T-helper 2 cell treated with Interferon-gamma antibody and Interleukin-4, amounts not matched to agents 100 ng/mL and 5 ng/mL, for 36 hours (primary cell): ENCODE results near the gene RALGDS. TPM values are rescaled to one million over a fixed set of nuclear protein-coding genes. Genes with fewer than 3 reads are reported as not detected.

Source experiments
- intact Hi-C: fragments of 100-400 bp; cut with micrococcal nuclease; formaldehyde crosslinking; loops from one replicate; pipeline ENCODE4 v1.15.1; 2023
- total RNA-seq: library from RNA; stranded (reverse); gene quantifications from 2 replicates; pipeline ENCODE4 v1.2.3, GENCODE V29; 2022

The RALGDS gene
- total RNA-seq, 1 donor from 2014 or later: 65.7 TPM

DNA sequence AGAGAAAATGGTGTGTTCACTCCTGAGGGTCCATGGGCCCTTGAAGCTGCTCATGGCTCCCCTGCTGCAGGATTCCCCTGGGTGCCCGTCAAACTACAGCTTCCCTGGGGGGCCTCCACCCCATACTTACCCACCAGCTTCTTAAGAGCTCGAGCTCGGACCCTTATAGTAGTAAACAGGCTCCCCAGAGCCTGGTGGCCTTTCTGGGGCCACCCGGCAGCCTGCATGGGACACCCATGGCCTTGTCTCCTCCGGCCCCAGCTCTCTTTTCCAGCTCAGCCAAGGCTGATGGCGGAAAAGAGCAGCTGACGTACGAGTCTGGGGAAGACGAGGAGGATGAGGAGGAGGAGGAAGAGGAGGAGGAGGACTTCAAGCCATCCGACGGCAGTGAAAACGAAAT lies 63.5 kb downstream of the RALGDS start:
- intact Hi-C loops: loop anchor here (5.0 kb wide), 1 partner anchor 75 kb away; no protein-coding TSS in a partner anchor

DNA sequence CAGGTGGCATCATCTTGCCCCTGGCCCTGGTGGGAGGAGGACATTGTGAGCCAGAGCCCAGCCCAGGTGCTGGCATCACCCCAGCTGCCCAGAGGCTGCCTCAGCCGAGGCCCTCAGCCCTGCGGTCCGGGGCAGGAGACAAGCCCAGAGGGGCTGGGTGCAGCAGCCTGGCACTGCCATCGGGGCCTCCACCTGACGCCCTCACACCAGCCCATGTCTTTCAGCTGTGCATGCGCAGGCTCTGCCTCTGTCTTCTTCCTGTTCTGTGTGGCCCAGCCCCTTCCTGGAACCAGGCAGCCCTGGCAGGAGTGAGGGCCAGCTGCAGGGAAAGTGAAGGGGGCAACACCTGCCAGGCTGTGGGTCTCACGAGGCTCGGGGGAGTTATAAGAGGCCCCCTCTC lies 64.0 kb downstream of the RALGDS start:
- intact Hi-C loops: loop anchor here (5.0 kb wide), 1 partner anchor 75 kb away; no protein-coding TSS in a partner anchor

DNA sequence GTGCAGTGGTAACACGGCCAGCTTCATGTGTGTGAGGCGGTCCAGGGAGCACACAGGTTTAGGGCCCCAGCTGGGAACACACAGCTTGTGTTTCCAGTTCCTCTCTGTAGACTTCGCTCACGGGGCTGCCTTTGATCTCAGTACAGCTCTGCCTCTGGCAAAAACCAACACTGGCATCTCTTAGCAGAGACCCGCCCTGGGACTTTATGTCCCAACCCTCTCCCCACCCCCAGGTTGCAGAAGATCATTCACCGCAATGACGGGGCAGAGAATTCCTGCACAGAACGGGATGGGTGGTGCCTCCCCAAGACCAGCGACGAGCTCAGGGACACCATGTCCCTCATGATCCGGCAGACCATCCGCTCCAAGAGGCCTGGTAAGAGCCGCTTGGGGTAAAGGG lies 64.5 kb downstream of the RALGDS start:
- intact Hi-C loops: loop anchor here (5.0 kb wide), 1 partner anchor 76 kb away; no protein-coding TSS in a partner anchor

- intact Hi-C loops: loop anchor here (5.0 kb wide), 1 partner anchor 76 kb away; no protein-coding TSS in a partner anchor
Measured at GRCh38 chr9:133055788-133056420, 65.1 kb downstream of the RALGDS start.

GRCh38 chr9:133054966-133055365 lies 66.1 kb downstream of the RALGDS start:
- intact Hi-C loops: loop anchor here (5.0 kb wide), 1 partner anchor 77 kb away; no protein-coding TSS in a partner anchor

GRCh38 chr9:133054194-133054890 lies 66.7 kb downstream of the RALGDS start:
- intact Hi-C loops: no loop called here

DNA sequence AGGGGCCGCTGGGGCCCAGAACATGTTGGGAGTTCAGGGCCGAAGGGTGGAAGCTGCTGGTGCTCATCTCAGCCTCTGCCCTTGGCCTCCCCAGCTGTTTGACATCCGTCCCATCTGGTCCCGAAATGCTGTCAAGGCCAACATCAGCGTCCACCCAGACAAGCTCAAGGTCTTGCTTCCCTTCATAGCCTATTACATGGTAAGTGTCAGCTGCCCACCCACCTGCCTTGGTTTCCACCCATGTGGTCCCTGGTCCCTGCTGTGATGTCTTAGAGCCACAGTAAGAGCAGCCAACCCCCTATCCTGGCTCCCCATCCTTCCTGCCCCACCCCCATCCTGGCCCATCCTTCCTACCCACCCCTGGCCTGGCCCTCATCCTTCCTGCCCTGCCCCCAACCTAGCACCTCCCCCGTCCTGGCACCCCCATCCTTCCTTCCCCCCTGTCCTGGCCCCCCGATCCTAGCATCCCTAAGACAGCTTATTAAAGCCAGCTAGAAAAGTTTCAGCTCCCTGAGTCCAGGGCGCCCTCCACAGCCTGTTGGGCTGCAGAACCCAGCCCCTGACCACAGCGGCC lies 69.0 kb downstream of the RALGDS start:
- intact Hi-C loops: no loop called here

- intact Hi-C loops: no loop called here
Measured at GRCh38 chr9:133051281-133051900, 69.6 kb downstream of the RALGDS start.

GRCh38 chr9:133050781-133051180 lies 70.3 kb downstream of the RALGDS start:
- intact Hi-C loops: no loop called here

DNA sequence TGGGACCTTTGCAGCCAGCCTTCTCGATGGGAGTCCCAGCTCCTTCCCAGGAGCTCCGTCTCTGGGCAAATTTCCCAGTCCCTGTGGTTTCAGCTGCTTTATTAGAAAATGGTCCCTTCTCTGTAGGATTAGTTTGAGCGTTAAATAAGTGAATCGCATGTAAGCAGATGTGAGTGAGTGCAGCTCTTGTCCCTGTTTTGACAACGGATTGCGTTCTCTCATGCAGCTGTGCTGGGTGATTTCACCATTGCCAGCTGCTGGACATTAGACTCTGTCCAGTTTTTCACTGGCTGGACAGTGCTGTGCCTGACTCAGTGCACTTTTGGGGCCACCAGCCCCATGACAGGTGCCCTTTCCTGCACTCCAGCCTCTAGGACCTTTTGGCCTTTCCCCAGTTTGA lies 70.9 kb downstream of the RALGDS start:
- intact Hi-C loops: no loop called here

GRCh38 chr9:133049043-133049442 lies 72.0 kb downstream of the RALGDS start:
- intact Hi-C loops: no loop called here

GRCh38 chr9:133048595-133048994 lies 72.4 kb downstream of the RALGDS start:
- intact Hi-C loops: loop anchor here (1.0 kb wide), 1 partner anchor 96 kb away; no protein-coding TSS in a partner anchor

Other genes starting within 250 kb of the RALGDS start
- 0.16 TPM in 1 of 2 replicates, not detected in the other for gene AK8, start 243.0 kb downstream of the RALGDS start, total RNA-seq
- gene SPACA9, start 242.3 kb downstream of the RALGDS start, total RNA-seq: 0.66 and 1.3 TPM in 2 replicates
- 30.7 and 34.3 TPM in 2 replicates for gene TSC1, start 176.6 kb downstream of the RALGDS start, total RNA-seq
- gene GFI1B, start 142.5 kb downstream of the RALGDS start, total RNA-seq: not detected in 2 replicates
- 79.1 and 79.2 TPM in 2 replicates for gene GTF3C5, start 90.2 kb downstream of the RALGDS start, total RNA-seq
- gene CEL, start 59.3 kb downstream of the RALGDS start, total RNA-seq: 2.5 TPM in 2 replicates
- gene GBGT1, start 42.7 kb upstream of the RALGDS start, total RNA-seq: 5.7 and 6.7 TPM in 2 replicates
- gene OBP2B, start 88.0 kb upstream of the RALGDS start, total RNA-seq: not detected in 2 replicates
- gene ABO, start 154.0 kb upstream of the RALGDS start, total RNA-seq: 2.0 and 3.2 TPM in 2 replicates
- 17.9 and 19.0 TPM in 2 replicates for gene SURF6, start 214.9 kb upstream of the RALGDS start, total RNA-seq
- 27.0 and 27.9 TPM in 2 replicates for gene MED22, start 226.9 kb upstream of the RALGDS start, total RNA-seq
- gene RPL7A, start 227.0 kb upstream of the RALGDS start, total RNA-seq: 2,139 and 2,222 TPM in 2 replicates
- gene SURF1, start 235.2 kb upstream of the RALGDS start, total RNA-seq: 40.3 and 40.9 TPM in 2 replicates
- 14.5 and 16.0 TPM in 2 replicates for gene SURF2, start 235.3 kb upstream of the RALGDS start, total RNA-seq